GM12873 (cell line): ENCODE measurements around the gene KCNIP4.

Experiments
- CTCF ChIP-seq: IDR thresholded peaks from 2 replicates; pipeline ENCODE4 v1.5.1; 2012; ENCODE audit warnings: low read depth, mild to moderate bottlenecking, moderate library complexity, low read length, control low read depth; ENCODE audit not compliant: insufficient read depth; ENCODE audit errors: missing control alignments

The KCNIP4 gene

GRCh38 chr4:21695141-21695540, 253.4 kb downstream of the KCNIP4 start:
- no peak for TF ChIP-seq CTCF

GRCh38 chr4:21692241-21692640, 256.3 kb downstream of the KCNIP4 start:
- TF ChIP-seq CTCF, result no peak

GRCh38 chr4:21688596-21689265, 259.8 kb downstream of the KCNIP4 start:
- no peak for TF ChIP-seq CTCF

GRCh38 chr4:21685911-21686310, 262.7 kb downstream of the KCNIP4 start:
- TF ChIP-seq CTCF, result no peak

- TF ChIP-seq CTCF, result no peak
These were observed 268.2 kb downstream of the KCNIP4 start for GRCh38 chr4:21680326-21680898.

GRCh38 chr4:21678711-21679110, 269.9 kb downstream of the KCNIP4 start:
- no peak for TF ChIP-seq CTCF

GRCh38 chr4:21677173-21677572, 271.4 kb downstream of the KCNIP4 start:
- no peak for TF ChIP-seq CTCF

- TF ChIP-seq CTCF, result no peak
These were observed 284.2 kb downstream of the KCNIP4 start for GRCh38 chr4:21664355-21664754.
